Activated gamma-delta T cell (primary cell): Measurements from ENCODE around the gene ARMH4.

ENCODE experiments used
- DNase-seq: peaks from one replicate; lab custom pipeline; 2025; lab: John Stamatoyannopoulos, UW

ARMH4 gene

GRCh38 chr14:58048219-58048618, 103.8 kb downstream of the ARMH4 start:
- DNase-seq, result no peak

DNA sequence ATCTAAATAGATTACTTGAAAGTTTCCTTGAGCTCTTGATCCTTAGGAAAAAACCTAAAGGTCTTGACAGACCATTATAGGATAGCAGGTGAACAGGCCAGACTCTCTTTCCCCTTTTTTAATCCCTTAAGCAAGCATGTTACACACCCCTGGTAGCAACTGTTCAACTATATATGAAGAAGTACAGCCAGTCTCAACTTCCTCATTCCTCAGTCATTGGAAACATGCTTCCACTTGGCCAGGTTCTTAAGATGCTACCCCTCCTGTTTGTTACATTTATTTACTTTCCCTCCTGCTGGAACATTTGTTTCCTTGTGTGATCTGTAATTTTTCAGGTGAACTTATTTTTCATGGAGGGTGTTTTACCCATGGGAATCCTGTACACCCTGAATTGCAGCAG, 124.1 kb downstream of the ARMH4 start:
- DNase-seq, result no peak

GRCh38 chr14:58026967-58027366, 125.0 kb downstream of the ARMH4 start:
- no peak for DNase-seq

DNA sequence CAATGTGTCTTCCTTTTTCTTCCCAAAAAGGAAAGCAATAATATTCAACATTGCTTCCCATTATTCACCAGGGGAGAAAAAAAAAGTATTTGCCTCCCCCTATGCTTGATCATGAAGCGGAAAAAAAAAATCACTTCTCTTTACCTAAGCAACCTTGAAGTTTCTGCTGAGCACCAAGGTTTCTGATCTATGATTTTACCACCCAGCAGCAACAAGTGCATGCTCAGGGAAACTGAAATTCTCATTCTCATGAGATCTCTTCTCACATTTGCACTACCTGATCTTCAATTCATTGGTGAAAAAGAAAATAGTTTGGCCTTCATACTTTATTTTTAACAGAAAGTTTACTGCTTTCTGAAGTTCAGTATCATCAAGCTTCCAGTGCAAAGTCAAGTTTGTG, 125.8 kb downstream of the ARMH4 start:
- no peak for DNase-seq

DNA sequence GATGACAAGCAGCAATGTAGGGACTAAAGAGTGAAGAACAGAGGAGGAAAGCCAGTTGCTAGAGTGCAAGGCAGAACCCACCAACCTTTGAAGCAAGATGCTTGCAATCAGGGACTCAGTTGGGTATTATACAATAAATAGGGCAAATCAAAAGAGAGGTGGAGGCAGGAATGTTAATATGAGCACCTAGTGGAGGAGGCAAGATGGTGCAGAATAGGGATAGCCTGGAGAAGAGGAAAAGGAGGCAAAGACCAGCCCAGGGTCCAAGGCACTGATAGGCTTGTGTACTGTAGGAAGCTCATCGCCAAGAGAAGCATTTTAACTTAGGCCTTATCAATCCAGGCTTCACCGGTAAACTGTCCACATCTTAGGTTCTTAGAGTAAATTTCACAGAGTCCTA, 137.2 kb downstream of the ARMH4 start:
- DNase-seq, result no peak

GRCh38 chr14:58002618-58003017, 149.4 kb downstream of the ARMH4 start:
- DNase-seq, result no peak

DNA sequence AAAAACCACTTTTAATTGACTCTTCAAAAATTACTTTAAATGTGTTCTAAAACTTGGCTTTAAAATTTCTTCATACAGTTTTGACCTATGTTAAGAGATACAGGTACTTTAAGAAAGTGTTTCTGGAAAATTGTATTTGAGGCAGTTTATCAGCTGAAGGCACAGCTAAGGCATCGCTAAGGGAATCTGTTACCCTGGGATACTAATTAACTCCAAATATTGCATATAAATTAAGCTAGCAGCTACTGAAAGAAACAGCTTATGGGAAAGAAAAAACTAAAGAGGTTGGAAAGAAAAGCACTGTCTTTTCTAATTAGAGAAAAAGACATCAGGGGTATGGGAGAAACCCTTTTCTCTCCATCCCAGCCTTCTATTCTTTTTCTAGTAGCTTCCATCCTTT, 152.0 kb downstream of the ARMH4 start:
- no peak for DNase-seq

- DNase-seq, result no peak
Measured at GRCh38 chr14:57999471-57999870, 152.5 kb downstream of the ARMH4 start.

GRCh38 chr14:57998766-57999165, 153.2 kb downstream of the ARMH4 start:
- no peak for DNase-seq

GRCh38 chr14:57991353-57991752, 160.7 kb downstream of the ARMH4 start:
- no peak for DNase-seq

- DNase-seq, result no peak
Measured at GRCh38 chr14:57988445-57988844, 163.6 kb downstream of the ARMH4 start.

DNA sequence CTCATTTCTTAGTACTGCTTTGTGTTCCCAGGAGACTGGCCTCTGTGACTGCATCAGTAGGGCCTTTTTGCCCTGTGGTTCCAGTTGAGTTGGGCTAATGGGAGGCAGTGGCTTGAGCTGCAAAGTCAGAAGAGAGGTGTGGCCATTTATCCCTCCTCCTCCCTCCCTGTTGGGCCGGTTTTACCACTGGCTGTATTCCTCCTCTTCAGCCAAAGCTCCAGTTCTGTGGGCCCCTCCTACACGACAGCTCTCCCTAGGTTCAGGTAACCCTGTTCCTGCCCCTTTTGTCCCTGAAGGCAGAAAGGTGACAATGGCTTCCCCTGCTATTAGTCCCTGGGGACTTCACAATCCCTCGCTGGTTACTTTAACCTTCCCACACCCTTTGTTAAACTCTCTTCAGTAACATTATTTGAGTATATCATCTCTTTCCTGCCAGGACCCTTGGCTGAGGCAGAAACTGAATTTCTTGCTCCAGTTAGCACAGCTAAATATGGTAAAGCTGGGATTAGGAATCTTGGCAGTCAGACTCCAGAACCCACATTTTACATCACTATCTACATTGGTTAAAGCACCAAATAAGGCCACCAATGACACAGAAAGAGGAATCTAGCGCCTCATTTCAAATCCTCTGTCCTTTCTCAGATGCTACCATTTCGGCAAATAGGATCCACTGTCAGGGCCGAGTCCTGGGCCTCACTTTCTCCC, 164.3 kb downstream of the ARMH4 start:
- DNase-seq, result no peak

GRCh38 chr14:57987051-57987450, 165.0 kb downstream of the ARMH4 start:
- DNase-seq, result no peak

DNA sequence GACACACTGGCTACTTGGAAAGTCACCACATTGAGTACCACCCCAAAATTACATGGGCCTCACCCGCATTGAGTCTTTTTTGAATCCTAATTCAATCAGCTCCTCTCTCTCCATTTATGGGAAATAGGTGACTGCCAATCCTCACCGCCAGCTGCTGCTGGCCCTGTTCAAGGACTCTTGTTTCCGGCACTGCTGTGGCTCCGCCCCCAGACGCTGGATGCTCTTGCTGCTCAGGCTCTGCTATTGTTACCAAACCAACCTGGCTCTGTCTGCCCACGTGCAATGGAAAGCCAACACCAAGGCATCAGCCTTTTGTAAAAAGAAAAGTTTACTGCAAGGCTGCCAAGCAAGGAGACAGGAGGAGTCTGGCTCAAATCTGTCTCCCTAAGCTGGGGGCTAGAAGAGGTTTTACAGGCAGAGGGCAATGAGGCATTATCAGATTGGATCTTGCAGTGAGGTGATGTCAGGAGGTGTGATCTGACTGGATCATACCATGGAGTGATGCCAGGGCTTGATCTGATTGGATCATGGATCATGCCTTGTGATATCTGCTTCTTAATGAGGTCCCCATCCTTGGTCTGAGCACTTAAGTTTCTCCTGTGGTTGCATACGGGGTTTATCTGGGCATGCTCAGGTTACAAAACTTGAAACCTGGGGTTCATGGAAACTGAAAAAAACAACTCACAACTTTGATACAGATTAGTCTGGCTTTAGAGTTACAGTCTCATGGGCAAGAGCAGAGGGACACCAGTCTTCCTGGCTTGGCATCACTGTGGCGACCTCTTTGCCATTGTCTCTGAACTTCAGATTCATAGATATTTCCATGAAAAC, 169.0 kb downstream of the ARMH4 start:
- no peak for DNase-seq

GRCh38 chr14:57981817-57982560, 170.0 kb downstream of the ARMH4 start:
- no peak for DNase-seq

- no peak for DNase-seq
Measured at GRCh38 chr14:57979376-57980048, 172.5 kb downstream of the ARMH4 start.

- no peak for DNase-seq
Measured at GRCh38 chr14:57976701-57977100, 175.3 kb downstream of the ARMH4 start.

DNA sequence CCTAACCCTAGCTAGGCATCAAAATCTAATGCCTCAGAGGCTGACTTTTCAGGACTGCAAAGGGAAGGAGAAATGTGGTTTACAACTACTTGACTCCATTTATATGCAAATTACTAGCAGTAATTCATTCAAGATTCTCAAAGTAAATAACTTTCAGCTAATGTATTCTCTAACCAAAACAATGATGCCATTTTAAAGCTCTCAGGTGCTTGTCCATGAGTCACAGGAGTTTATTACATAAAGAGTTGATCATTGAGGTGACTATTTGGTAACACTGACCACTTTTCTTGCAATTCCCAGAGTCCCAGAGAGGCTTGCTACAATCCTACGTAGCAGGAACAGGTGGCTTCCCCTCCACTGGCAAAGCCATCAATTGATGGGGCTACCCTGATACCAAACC, 177.1 kb downstream of the ARMH4 start:
- no peak for DNase-seq

GRCh38 chr14:57970594-57970993, 181.4 kb downstream of the ARMH4 start:
- DNase-seq, result no peak

DNA sequence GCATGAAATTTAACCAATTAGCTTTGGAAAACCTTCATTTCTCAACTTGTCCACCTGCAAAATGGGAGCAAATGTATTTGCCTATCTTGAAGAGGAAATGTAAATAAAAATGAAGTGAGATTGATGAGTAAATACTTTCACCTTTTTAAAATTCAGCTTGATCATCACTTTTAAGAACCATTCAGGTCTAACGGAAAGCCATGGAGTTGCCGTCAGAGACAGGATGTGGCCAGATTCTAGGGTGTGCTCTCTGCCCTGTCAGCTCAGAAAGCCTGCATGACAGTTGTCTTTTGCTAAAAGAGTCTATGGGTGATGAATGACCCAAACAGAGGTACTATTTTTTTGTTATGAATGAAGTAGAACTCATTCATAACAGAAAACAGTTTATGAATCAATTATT, 181.8 kb downstream of the ARMH4 start:
- no peak for DNase-seq

DNA sequence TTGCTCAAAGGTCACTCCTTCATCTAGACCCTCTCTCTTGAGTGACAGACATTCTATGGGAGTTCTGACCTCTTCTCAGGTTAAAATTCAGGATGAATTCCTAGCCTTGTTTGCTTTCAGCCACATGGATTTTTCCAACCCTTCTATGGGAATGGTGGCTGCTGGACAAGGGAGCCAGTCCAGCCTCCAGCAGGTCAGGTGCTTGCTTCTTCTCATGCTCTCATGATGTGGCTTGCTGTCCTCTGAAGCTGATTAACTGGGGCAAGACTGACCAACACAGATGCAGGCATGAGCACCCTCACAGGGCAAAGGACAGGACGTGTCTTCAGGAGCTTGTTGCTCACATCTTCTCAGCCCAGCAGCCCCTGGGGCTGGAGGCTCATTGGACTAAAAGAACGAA, 188.9 kb downstream of the ARMH4 start:
- DNase-seq, result no peak

- DNase-seq, result no peak
Measured at GRCh38 chr14:57962325-57963035, 189.5 kb downstream of the ARMH4 start.
